ENCODE measurements around the gene WFS1.

GRCh38 chr4:6352031-6352692 lies 82.5 kb downstream of the WFS1 start:
- no peak for TF ChIP-seq CTCF (conservative IDR thresholded peaks at IDR 0.05; ENCODE audit: low read depth, low read length)
- no peak for TF ChIP-seq POLR2A (IDR thresholded peaks at IDR 0.05; ENCODE audit: low read depth, low read length)
- no peak for TF ChIP-seq MAFK (IDR thresholded peaks at IDR 0.05; ENCODE audit: low read depth, low read length)
- TF ChIP-seq NFE2L2 (IDR thresholded peaks at IDR 0.05; ENCODE audit: low read depth, low read length), result no peak
- TF ChIP-seq BHLHE40 (IDR thresholded peaks at IDR 0.05; ENCODE audit: low read depth, low read length), result no peak
- no peak for TF ChIP-seq SMC3 (IDR thresholded peaks at IDR 0.05; ENCODE audit: low read depth, low read length)

All from IMR-90 (cell line).